Endothelial cell of hepatic sinusoid (primary cell): ENCODE data around the gene MGAT1.

ENCODE experiments used
- in situ Hi-C: cut with HindIII; loops from 2 replicates; pipeline ENCODE4 v1.10.0; 2017; ENCODE audit warnings: low sequenced_read_pairs

The MGAT1 gene

DNA sequence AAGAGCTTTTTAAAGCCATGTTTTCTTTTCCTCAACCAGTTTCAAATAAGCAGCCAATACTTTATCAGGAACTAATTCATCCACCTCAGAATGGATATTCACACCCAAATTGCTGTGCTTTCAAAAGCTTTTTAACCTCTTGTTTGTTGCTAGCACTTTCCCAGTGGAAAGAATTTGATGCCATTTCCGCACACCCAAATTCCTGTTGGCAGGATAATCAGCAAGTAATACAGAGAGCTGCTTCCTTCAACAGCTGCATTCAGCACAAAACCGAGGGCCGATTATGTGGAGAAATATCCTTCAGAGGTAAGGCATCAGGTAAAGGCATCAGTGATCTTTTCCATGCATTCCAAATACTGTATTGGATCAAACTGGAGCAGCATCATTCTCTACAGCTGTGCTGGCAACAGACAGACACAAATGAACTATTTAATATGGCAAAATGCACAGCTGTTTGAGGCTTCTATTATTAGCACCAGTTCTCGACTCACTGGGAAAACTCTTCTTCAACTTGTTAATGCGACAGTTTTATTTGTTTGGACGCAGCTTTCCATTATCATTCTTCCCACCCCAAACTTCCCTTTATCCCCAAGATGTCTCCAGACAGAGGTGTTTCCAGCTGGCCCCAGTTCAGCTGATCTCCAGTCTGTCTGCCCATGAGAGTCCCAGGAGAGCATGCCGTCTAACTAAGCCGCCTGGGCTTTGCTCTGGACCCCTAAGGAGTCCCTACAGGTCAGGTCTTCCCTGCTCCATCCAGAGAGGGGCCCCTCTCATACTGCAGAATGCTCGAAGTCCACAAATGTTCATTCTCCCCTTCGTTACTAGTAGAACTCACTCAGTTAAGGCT lies 22.2 kb upstream of the MGAT1 start:
- in situ Hi-C loops, result no loop called here

DNA sequence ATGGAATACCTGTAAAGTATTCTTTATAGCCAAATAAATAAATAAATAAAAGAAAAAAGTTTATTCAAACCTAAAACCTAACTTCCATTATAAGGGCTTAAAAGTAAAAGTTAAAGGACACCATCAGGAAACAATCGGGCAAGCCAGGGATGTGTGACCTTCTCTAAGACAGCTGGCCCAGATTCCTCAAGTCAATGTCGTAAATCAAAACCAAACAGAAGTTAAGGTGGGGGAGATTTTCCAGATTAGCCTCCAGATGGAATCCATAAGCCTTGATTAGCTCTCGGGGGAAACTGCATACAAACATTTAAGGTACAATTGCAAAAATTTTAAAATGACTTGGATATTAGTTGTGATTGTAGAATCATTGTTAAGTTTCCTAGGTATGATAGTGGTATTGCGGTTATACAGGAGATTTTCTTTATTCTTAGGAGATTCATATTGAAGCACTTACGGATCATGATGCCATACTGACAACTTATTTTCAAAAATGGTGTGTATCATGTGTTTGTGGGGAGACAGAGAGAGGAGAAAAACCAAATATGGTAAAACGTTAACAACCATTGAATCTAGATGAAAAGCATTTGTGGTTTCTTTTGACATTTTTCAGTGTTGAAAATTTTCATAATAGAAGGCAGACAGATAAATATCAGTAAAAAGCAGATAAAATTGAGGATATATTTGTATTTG lies 21.5 kb upstream of the MGAT1 start:
- in situ Hi-C loops, result no loop called here

DNA sequence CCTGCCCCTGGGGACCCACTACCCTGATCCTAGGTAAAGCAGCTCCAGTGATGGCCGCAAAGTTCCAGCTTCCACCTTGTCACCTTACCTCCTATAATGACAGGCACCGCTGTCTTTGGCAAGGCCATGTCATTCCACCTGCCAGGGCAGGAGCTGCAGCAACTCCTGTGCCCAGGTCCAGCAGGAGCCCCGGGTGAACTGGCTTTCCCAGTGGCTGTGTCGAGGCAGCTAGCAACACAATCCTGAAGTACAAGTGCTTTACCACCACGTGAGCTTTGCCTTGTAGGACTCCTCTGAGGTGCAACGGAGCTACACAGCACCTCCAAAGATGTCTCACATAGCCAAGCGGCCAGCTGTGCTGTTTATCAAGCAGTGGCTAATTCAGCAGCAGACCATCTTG lies 20.7 kb upstream of the MGAT1 start:
- in situ Hi-C loops, result no loop called here

DNA sequence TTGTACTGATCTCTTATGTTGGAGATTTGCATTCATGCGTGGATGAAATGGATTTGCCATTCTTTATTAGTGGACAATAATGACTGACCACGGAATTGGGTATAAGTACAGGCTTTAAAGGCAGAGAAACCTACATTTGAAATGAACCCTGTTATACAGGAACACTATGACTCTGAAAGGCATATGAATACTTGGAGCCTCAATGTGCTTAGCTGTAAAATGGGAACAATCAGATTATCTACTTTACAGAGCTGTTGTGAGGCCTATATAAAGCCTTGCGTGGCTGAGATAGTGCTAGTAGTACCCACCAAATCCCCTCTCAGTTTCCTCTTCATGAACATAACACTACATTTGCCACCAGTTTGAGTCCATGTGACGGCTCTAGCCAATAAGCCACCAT lies 18.9 kb upstream of the MGAT1 start:
- in situ Hi-C loops, result no loop called here

DNA sequence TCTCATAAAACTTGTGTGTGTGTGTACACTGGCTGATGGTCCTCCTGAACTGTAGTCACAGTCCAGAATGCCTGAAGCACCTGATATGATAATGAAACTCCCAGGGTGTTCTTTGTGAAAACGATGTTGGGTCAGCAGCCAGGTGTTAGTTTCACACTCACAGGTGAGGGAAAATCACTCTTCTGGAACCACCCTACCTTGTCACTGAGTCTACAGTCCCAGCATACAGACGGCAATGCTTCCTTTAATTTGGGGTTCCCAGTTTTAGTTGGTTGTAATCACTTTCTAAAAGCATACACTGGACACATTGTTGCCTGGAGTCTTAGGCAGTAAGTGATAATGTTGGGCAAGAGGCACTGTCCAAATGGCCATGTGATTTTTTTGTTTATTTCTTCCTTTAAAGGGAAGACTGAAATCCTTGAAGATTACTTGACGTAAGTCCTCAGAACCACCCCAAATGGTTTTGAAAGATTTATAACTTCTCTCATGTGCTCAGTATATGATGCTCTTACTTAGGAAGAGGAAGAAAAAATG lies 18.2 kb upstream of the MGAT1 start:
- in situ Hi-C loops, result no loop called here

DNA sequence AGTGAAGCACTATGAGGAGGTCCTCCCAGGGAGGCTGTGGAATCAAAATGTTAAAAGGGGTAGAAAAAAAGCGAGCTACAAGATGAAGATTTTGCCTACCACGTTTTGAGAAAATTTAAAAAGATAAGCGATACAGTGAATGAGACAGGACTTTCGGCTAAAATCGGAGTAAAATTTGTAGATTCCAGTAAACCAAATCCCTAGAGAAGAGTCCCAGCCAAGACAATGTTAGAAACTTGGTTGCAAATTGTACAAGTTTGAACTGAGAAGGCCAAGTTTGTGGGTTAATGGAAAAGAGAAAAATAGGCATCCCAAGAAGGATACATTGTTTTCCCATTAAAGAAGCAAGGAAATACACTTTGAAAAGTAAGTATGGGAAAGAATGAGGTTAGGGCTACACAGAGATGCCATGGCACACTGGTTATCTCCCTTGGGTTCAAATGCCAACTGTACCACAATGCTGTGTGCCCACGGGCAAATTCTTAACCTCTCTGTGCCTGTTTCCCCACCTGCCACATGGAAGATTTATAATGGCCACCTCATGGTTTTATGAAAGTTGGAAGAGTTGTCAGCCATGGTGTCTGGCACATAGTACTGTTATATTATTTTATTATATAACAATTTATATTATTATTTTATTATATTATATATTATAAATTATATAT lies 16.2 kb upstream of the MGAT1 start:
- in situ Hi-C loops, result loop anchor here (5.0 kb wide), 1 partner anchor 48 kb away; no protein-coding TSS in a partner anchor

DNA sequence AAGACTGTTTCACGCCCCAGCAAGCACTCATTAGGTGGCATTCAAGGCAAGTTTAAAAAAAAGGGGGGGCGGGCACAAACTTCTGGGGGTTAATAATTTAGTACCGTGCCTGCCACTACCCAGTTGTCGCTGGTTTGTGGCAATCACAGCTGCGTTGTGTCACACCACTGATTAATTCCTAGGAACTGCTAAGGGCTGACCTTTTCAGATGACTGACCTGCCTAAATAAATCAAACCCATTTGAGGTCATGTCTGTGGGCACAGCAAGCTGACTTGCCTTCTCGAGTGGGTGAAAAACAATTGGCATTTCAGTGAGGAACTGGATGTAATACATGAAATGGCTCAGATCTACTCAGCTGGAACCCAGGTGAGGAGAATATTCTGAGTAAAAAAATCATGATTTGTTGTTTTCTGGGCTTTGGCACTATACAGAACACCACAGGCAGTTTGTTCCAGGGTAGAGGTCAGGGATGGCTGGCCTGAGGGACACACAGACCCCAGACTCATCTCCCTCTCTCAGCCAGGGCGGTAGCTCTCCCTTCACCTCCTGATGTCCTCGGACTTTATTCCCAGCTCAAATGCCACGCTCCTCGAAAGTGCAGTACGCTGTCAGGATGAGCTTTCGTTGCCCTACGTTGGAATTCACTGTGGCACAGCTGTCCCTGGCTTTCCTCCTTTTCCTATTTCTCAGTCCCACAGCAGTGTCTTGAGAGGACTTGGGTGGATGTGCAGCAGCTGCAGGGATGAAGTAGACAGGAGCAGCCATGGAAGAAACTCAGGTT lies 15.5 kb upstream of the MGAT1 start:
- in situ Hi-C loops, result loop anchor here (5.0 kb wide), 1 partner anchor 49 kb away; no protein-coding TSS in a partner anchor

DNA sequence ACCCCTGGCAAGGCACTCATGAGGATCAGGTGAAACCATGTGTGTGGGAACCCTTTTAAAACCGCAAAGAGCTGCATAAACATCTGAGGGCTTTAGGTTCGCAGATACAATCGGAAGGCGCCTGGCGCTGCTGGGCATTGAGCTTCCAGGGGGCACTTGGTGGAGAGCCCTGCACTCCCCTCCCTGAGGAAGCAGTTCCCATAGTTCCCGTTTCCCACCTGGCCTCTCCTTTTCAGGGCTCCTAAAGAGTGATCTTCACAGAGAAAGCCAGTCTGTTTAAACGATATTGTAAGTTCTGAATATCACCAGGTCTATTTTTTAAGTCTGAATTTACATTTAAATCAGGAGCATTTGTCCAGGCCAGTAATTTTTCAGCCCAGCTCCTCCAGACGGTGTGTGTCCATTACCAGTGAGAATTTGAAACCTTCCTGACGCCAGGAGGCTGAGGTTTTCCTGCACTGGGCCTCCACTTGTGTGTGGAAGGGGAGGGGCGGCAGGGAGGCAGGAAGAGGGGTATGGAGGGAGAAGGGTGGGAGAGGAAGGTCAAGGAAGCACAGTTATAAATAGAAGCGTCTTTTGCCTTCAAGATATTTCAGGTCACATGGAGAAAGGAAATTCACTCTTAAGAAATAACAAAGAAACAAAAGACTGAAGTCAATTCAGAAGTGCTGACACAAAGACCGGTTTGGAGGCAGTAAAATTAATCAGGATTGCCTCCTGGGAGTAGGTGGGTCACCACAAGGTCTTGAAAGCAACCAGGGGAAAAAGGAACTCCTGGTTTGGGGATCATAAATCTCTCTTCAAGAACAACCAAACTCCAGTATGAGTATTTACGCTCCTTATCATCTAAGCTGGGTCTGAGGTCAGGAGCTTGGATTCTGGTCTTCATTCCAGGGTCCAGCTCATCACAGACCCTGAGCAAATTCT lies 14.3 kb upstream of the MGAT1 start:
- in situ Hi-C loops, result loop anchor here (5.0 kb wide), 1 partner anchor 50 kb away; no protein-coding TSS in a partner anchor

DNA sequence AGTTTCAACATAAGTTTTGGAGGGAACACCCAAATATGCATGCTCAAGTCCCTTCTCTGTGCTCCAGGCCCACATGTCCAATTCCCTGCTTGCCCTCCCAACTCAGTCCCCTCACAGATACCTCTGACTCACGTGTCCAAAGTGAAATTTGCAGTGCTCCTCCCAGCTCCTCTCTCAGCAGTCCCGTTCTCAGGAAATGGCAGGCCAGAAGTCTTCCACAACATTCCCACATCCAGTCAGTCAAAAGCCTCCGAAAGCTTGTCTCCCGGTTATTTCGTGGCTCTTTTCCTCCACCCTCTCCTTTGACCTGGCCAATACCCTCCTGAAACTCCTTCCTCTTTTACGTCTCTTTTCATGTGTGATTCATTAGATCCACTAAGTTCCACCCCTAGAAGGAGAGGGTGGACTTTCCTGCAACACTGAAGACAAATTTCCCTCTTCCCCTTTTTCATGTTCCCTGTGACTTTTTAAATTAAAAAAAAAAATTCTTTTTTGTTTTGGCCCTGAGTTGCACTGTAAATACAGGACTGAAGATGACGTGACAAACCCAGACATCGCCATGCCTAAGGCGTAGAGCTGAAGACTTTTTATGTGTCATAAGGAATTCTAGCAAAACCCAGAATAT lies 12.8 kb upstream of the MGAT1 start:
- in situ Hi-C loops, result loop anchor here (5.0 kb wide), 1 partner anchor 52 kb away; no protein-coding TSS in a partner anchor

DNA sequence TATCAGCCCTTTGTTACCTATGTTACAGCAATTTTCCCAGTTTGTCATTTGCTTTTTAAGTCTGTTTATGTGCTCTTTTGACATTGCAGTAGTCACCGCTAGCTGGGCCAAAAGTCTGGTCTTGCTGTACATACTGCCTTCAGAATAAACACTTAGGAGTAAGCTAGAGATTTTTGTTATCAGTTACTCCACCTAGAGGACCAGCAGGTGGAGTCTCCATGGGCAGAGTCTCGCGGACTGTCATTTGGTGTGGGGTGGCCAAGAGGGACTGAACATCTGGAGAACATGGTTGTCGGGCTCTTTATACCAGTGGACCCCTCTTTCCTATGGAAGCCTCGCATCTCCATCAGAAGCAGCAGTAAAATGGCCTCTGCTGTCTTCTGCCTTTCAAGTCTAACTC lies 10.8 kb upstream of the MGAT1 start:
- in situ Hi-C loops, result no loop called here

DNA sequence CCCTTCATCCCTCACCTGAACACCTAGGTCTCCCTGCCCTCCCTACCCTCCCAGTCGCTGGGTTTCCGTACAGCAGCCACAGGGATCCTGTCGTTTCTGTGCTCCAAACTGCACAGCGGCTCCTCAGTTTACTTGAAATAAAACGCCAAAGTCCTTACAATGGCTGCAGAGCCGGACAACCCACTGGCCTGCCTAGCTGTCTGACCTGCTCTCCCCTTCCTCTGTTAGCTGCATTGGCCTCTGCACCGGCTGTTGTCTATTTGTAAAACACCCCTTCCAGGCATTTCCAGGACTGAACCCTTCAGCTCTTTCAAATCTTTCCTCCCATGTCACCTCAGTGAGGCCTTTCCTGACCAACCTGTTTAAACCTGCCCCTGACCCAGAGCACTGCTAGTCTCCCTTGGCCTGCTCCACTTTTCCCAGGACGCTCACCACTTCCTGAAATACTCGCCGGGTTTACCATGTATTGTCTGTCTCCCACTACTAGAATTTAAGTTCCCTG lies 9.1 kb upstream of the MGAT1 start:
- in situ Hi-C loops, result no loop called here

DNA sequence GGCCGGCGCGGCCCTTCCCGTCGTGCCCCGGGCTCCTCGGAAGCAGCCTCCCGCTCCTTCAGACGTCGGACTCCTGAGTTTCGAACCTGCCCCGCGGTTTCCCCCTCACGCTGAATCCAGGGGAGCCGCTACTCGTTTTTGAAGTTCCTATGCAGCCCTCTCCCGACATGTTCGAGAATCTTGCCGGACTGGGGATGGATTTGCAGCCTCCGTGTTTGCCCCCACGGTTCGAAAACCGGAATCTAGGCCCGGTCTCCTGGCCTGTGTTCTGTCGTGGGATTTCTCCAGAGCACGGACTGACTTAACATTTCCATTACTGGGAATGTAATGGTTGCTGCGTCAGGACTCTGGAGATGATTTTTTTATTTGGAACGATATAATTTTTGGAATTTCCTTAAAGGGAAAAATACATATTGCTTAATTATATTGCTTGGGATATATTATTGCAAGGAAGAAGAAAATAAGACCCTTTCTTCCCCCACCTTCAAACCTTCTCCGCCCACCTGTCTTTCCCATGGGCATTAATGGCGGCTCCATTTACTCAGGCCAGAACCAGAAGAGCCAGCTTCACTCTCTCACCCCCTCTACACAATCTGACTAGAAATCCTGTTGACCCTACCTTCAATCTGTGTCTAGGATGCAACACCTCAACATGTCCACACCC lies 8.5 kb upstream of the MGAT1 start:
- in situ Hi-C loops, result no loop called here

DNA sequence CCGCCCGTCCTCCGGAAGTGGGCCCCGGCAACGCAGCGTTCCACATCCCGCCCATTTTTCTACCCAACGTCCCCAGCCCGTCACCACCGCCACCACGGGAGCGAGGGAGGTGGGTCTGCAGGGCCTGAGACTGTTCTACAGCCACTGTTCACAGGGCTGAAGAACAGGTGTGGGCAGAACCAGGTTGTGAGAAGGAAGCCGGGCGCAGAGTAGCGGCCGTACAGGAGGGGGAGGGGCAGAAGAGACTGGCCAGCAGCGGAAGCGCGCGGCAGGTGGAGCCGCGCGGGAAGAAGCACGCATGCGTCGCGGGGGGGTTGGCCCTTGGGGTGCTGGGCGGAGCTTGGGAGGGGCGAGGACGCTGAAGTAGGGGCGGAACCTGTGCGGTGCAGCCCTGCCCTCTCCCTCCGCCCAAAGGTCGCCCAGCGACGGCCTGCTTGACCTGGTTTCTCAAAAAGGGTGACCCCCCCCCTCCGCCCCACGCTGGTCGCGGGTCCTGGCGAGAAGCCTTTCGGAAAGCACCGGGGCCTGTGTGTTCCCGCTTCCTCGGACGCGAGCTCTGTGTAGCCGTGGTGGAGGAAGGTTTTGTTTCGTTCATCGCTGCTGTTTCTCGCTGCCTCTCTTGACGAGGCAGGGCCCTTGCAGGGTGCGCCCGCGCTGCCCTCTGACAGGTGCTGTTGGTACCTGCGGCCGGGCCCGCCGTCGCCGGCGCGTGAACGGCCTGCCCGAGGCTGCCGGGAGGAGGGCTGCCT lies 7.8 kb upstream of the MGAT1 start:
- in situ Hi-C loops, result no loop called here

DNA sequence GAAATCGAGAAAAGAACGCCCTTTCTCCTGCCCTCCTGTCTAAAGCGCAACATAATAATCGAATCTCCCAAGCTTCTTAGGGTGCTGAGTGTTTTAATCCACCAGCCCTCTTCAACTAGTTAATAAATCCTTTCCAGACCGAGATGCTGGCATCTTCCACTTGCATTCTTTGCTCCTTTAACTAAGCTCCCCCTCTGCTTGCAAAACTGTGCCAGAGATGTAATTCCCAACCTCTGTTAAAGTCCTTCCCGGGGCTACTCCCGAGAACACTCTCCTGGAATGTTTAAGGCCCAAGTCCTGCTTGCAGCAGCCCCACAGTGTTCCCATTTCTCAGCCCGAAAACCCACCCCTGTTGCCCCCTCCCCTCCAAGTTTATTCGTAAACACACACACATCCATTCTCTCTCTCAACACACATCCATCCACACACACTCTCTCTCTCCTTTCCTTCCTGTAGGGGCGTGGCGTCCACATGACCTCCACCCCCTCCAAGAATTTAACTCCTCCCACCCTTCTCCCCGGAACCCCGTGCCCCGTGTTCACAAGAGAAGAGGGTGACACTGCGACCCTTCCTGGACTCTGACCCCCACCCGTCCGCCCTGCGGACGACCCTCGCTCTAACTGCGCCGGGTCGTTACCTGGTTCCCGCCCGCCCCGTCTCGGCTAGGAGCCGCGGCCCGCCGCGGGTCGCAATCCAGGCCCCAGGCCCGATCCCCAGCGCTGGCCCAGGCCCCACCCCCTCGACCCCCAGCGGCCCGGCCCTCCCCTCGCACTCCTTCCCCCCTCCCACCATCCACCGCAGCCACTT lies 7.0 kb upstream of the MGAT1 start:
- in situ Hi-C loops, result no loop called here

DNA sequence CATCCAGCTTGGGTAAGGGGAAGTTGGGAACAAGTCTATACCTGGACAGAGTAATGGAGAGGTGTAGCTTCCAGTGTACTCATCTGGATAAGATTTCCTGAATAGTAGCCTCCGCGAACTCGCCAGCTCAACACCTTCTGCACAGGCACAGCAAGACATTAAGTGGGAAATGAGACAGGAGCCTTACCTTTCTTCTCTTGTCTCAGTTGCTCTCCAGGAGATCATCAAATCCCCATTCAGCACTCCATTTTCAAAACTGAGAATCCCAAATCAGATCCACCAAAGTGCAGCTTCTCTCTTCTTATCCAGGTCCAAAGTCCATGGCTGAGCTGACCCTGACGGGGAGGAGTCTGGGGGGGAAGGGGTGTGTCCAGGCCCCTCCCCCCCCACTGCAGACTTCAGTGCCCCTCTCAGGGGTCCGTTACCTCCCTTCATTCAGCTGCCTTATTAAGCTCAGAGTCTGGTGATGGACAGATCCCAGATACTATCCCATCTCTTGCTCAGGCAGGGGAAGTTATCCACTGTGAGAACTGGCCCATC lies 5.9 kb upstream of the MGAT1 start:
- in situ Hi-C loops, result no loop called here

DNA sequence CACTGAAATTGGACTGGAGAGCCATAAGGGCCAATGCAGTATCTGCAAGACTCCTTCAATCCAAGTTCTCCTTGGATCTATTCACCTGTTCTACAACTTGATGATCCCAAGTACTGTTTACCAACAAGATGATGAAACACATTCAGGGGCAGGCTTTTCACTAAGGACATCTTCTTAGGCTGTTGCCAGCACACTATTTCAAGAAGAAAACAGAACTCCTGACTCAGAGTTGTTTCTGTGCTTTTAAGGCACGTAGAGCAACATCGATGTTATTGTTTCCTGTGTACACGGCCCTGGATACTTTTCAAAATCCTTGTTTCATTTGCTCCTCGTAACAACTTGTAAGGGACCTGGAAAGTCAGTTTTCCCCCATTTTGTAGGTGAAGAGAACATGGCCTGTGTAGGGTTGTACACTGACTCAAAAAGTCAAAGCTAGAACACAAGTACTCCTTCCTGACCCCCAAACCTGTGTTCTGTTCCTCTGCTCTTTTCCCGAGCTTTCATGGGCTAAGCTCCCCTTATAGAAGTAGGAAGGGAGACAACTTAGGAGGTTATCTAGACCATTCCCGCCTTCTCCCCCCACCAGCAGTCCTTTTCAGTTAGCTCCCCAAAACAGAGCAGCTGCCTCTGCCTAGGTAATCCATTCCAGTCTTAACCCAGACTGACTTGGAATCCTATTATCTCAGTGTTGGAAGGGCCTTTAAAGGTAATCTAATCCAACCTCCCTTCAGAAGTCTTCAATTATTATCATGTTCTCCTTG lies 5.2 kb upstream of the MGAT1 start:
- in situ Hi-C loops, result no loop called here
